Eye (tissue), 1 donor: ENCODE data around the gene ALDH1A3.

Source experiments
- DNase-seq: peaks from one replicate; pipeline ENCODE4 v3.0.0-alpha.2; 2015

ALDH1A3 gene

GRCh38 chr15:100958326-100959065 lies 78.9 kb downstream of the ALDH1A3 start:
- DNase-seq, result no peak

DNA sequence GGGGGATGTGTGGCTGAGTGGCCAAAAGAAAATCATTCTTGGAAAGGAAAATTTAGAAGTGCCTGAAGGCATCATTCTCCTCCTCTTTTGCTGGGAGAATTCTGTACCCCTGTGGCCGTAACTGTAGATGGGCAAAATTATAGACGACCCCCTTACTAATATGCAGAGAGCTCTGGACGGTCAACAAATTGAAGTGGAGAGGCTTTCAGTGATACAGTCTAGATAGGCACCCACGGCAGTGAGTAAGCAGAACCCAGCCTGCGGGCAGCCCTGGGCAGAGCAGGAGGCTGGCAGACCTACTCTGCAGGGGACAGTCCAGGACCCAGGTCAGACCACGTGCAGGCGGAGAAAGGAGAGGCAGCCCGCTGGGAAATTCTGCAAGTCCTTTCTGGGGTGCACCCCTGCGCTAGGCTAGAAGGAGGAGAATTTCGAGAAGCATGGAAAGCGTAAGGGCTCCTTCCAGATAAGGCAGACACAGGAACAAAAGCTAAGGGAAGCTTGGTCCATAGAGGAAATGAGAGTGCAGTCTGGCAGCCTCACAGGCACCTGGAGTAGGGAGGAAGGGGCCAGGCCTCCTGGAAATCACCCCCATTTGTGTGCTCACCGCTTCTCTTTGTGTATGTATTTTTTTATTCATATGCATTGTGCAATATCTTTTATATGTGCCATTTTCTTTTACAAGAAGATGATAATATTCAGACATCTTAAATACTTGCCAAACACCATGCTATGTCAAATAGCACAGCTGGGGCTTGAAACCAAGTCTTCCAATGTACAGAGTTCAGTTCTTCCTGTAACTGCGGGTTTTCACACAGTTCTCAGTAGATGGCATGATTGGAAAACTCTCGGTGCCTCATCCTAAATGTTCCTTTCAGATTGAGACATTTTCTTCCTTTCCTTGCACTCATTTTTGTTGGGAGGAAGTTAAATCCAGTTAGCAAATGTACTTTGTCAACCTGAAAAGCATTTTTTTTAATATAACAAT lies 79.7 kb downstream of the ALDH1A3 start:
- DNase-seq, result no peak
